Measurements from ENCODE around the gene TNXB. TPM values are rescaled to one million over a fixed set of nuclear protein-coding genes. Genes with fewer than 3 reads are reported as not detected.
A peak's percentile ranks its signal among the peaks of the same experiment; 100 is the strongest.

TNXB gene
- total RNA-seq, 1 donor from 2014 or later: 207 TPM

- intact Hi-C loops (cut with DNase I): loop anchor here (2.0 kb wide), 1 partner anchor 25 kb away; no protein-coding TSS in a partner anchor
- peak overlapping the region; percentile 96 for H3K27ac ChIP-seq
- DNase-seq (ENCODE audit: extremely low spot score in 2 of 2): no peak
- H3K4me3 ChIP-seq: no peak overlapping the region
- H3K4me1 ChIP-seq: peaks cover 51% of the 10 kb centered on the region
- no peaks in the 10 kb centered on the region for H3K9me3 ChIP-seq
- peaks cover 0 to 7% of the 10 kb centered on the region in 2 donors for H3K36me3 ChIP-seq
- TF ChIP-seq POLR2AphosphoS5 (IDR thresholded peaks at IDR 0.05; ENCODE audit: insufficient read depth in 1 of 2, low read depth in 1 of 2): no peak
- no peak for TF ChIP-seq POLR2A (IDR thresholded peaks at IDR 0.05)
- TF ChIP-seq, protein P1, sequence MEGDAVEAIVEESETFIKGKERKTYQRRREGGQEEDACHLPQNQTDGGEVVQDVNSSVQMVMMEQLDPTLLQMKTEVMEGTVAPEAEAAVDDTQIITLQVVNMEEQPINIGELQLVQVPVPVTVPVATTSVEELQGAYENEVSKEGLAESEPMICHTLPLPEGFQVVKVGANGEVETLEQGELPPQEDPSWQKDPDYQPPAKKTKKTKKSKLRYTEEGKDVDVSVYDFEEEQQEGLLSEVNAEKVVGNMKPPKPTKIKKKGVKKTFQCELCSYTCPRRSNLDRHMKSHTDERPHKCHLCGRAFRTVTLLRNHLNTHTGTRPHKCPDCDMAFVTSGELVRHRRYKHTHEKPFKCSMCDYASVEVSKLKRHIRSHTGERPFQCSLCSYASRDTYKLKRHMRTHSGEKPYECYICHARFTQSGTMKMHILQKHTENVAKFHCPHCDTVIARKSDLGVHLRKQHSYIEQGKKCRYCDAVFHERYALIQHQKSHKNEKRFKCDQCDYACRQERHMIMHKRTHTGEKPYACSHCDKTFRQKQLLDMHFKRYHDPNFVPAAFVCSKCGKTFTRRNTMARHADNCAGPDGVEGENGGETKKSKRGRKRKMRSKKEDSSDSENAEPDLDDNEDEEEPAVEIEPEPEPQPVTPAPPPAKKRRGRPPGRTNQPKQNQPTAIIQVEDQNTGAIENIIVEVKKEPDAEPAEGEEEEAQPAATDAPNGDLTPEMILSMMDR (IDR thresholded peaks at IDR 0.05): no peak
- H3K27me3 ChIP-seq: no peaks in the 10 kb centered on the region
These were observed 23.2 kb downstream of the TNXB start for GRCh38 chr6:32085759-32086459.

DNA sequence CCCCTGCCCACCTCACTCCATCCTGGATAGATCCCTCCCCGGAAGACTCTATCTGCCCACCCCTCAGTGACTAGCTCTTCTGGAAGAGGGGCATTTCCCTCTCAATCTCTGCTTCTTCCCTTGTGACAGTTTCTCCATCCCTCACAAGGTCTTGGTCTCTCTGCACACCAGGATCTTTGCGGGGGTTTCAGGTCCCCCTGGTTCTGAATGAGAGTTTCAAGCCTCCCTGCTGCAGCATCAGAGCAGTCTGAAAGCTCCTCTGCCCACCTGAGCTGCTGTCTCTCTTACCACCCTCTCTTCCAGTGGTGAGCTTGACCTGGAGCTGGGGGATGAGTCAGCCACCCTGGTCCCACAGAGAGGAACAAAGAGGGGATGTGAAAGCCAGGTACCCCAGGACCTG is 24.4 kb downstream of the TNXB start:
- H3K27ac ChIP-seq: peak overlapping the region; percentile 90
- no peaks in the 10 kb centered on the region for H3K9me3 ChIP-seq
- peaks cover 0 to 9% of the 10 kb centered on the region in 2 donors for H3K36me3 ChIP-seq
- intact Hi-C loops (cut with DNase I): no loop called here
- TF ChIP-seq, protein P1 (IDR thresholded peaks at IDR 0.05): no peak
- no peak for TF ChIP-seq POLR2A (IDR thresholded peaks at IDR 0.05)
- no peak for TF ChIP-seq POLR2AphosphoS5 (IDR thresholded peaks at IDR 0.05; ENCODE audit: insufficient read depth in 1 of 2, low read depth in 1 of 2)
- no peak overlapping the region for H3K4me3 ChIP-seq
- no peaks in the 10 kb centered on the region for H3K27me3 ChIP-seq
- peaks cover 56% of the 10 kb centered on the region for H3K4me1 ChIP-seq
- no peak for DNase-seq (ENCODE audit: extremely low spot score in 2 of 2)

GRCh38 chr6:32083812-32084768 is 25.0 kb downstream of the TNXB start:
- no peak for TF ChIP-seq POLR2A (IDR thresholded peaks at IDR 0.05)
- TF ChIP-seq, protein P1 (IDR thresholded peaks at IDR 0.05): no peak
- TF ChIP-seq POLR2AphosphoS5 (IDR thresholded peaks at IDR 0.05; ENCODE audit: insufficient read depth in 1 of 2, low read depth in 1 of 2): no peak
- no peaks in the 10 kb centered on the region for H3K9me3 ChIP-seq
- H3K4me3 ChIP-seq: no peak overlapping the region
- no peak for DNase-seq (ENCODE audit: extremely low spot score in 2 of 2)
- peak overlapping the region; percentile 90 for H3K27ac ChIP-seq
- H3K27me3 ChIP-seq: no peaks in the 10 kb centered on the region
- intact Hi-C loops (cut with DNase I): loop anchor here (2.0 kb wide), 1 partner anchor 37 kb away; no protein-coding TSS in a partner anchor
- peaks cover 0 to 16% of the 10 kb centered on the region in 2 donors for H3K36me3 ChIP-seq
- H3K4me1 ChIP-seq: peaks cover 56% of the 10 kb centered on the region

DNA sequence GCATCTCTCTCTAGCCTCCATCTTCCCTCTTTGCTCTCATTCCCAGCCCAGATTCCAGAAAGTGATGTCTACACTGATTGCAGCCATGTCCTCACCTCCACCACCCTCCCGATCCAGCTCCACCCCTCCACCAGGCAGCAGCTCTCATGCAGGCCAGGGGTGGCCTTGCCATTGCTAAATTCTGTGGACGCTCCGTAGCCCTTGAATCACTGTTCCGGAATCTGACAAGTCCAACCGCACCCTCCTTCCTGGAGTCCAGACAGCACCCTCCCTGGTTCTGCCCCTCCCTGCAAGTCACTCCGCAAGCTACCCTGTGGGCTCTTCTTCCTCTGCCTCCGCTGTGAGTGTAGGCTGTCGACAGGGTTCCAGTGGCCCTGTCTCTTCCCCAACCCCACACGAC is 26.2 kb downstream of the TNXB start:
- peak in 1 of 2 donors; percentile 98 for DNase-seq (ENCODE audit: extremely low spot score in 2 of 2)
- H3K9me3 ChIP-seq: no peaks in the 10 kb centered on the region
- TF ChIP-seq POLR2AphosphoS5 (IDR thresholded peaks at IDR 0.05; ENCODE audit: insufficient read depth in 1 of 2, low read depth in 1 of 2) (peak; percentile 76 to 80), POLR2A (IDR thresholded peaks at IDR 0.05) (no peak)
- TF ChIP-seq, protein P1 (IDR thresholded peaks at IDR 0.05): no peak
- H3K36me3 ChIP-seq: peaks cover 0 to 28% of the 10 kb centered on the region in 2 donors
- intact Hi-C loops (cut with DNase I): loop anchor here (2.0 kb wide), 1 partner anchor 36 kb away; no protein-coding TSS in a partner anchor
- no peaks in the 10 kb centered on the region for H3K27me3 ChIP-seq
- no peak overlapping the region for H3K4me3 ChIP-seq
- peak overlapping the region; percentile 90 for H3K27ac ChIP-seq
- H3K4me1 ChIP-seq: peaks cover 50% of the 10 kb centered on the region
